ENCODE results near the gene PLA2G12A.

DNA sequence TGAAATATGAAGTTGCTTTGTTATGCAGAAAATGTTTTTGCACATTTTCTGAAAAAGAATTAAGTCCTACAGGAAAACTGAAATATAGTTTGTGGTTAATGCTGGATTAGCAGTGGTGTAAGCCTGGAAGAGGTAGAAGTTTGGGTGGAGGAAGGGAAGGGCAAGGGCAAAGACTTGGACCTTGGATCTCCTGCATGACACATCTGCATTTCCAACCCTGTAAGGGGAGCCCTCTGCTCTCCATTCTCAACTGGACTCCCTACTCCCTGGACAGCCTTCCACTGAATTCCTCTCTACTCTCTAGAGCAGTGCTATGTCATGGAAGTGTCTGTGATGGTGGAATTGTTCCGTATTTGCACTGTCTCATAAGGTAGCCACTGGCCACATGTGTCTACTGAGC is 31.2 kb downstream of the PLA2G12A start:
- TF ChIP-seq GATA2 (IDR thresholded peaks at IDR 0.05; ENCODE audit: low read depth, low read length) (no peak), GATA3 (IDR thresholded peaks at IDR 0.05; ENCODE audit: low read depth, low read length) (no peak)

All from SH-SY5Y (cell line).